ENCODE results near the gene VAMP4. TPM values are rescaled to one million over a fixed set of nuclear protein-coding genes. Genes with fewer than 3 reads are reported as not detected.

VAMP4 gene
- total RNA-seq, 1 donor from 2014 or later = 16.2 TPM

- no peak overlapping the region for H3K4me3 Mint-ChIP-seq
- Histone ChIP-seq H3K9ac (no peak overlapping the region), H3K27me3 (no peaks in the 10 kb centered on the region), H4K20me1 (ENCODE audit: low read depth) (no peaks in the 10 kb centered on the region), H3K4me3 (no peak overlapping the region), H2AFZ (replicated peaks) (no peak overlapping the region), H3K9me3 (ENCODE audit: low read depth) (no peaks in the 10 kb centered on the region), H3K27ac (no peak overlapping the region), H3F3A (ENCODE audit: low read depth) (no peaks in the 10 kb centered on the region), H3K4me1 (no peaks in the 10 kb centered on the region), H3K79me2 (ENCODE audit: low read depth) (no peaks in the 10 kb centered on the region), H3K4me2 (no peak overlapping the region), H3K36me3 (no peaks in the 10 kb centered on the region)
- H3K4me1 Mint-ChIP-seq = peaks cover 4% of the 10 kb centered on the region
- no peaks in the 10 kb centered on the region for H3K36me3 Mint-ChIP-seq
- H3K9me3 Mint-ChIP-seq = no peaks in the 10 kb centered on the region
- no peak for DNase-seq (ENCODE audit: low spot score)
- no peak for TF ChIP-seq EZH2 (IDR thresholded peaks at IDR 0.05)
- no peak for TF ChIP-seq EZH2phosphoT487 (IDR thresholded peaks at IDR 0.05)
- TF ChIP-seq CTCF (IDR thresholded peaks at IDR 0.05) = no peak
- H3K27ac Mint-ChIP-seq = no peak overlapping the region
- H3K27me3 Mint-ChIP-seq (ENCODE audit: insufficient read depth, low read depth) = no peaks in the 10 kb centered on the region
These were observed 58.0 kb downstream of the VAMP4 start for GRCh38 chr1:171683870-171684269.

DNA sequence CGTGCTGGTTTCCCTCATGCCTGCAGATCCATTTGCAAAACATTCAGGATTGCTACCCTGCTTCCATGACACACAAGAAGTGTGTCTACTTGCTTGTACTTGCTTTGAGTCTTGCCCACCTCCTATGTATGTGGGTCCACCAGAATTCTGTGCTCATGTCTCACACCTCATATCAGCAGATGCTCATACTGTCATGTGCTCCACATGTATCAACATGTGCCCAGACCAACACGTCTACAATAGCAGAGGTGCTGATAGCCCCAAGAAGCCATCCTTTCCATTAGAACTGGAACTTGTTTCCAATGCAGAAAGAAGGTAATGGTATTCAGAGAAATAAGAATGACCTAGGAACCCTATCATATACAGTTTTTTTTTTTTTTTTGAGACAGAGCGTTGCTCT lies 61.5 kb downstream of the VAMP4 start:
- H3K4me3 ChIP-seq = no peak overlapping the region
- no peaks in the 10 kb centered on the region for H3K9me3 ChIP-seq (ENCODE audit: low read depth)
- Mint-ChIP-seq H3K36me3 (no peaks in the 10 kb centered on the region), H3K9me3 (no peaks in the 10 kb centered on the region), H3K27ac (no peak overlapping the region), H3K4me3 (no peak overlapping the region), H3K27me3 (ENCODE audit: insufficient read depth, low read depth) (no peaks in the 10 kb centered on the region), H3K4me1 (no peaks in the 10 kb centered on the region)
- no peak overlapping the region for H3K4me2 ChIP-seq
- no peaks in the 10 kb centered on the region for H3K36me3 ChIP-seq
- TF ChIP-seq EZH2 (IDR thresholded peaks at IDR 0.05) (no peak), CTCF (IDR thresholded peaks at IDR 0.05) (no peak), EZH2phosphoT487 (IDR thresholded peaks at IDR 0.05) (no peak)
- H3K9ac ChIP-seq = no peak overlapping the region
- H3K27ac ChIP-seq = no peak overlapping the region
- H3F3A ChIP-seq (ENCODE audit: low read depth) = no peaks in the 10 kb centered on the region
- no peaks in the 10 kb centered on the region for H3K79me2 ChIP-seq (ENCODE audit: low read depth)
- no peaks in the 10 kb centered on the region for H4K20me1 ChIP-seq (ENCODE audit: low read depth)
- DNase-seq (ENCODE audit: low spot score) = no peak
- H2AFZ ChIP-seq (replicated peaks) = no peak overlapping the region
- no peaks in the 10 kb centered on the region for H3K4me1 ChIP-seq
- no peaks in the 10 kb centered on the region for H3K27me3 ChIP-seq

DNA sequence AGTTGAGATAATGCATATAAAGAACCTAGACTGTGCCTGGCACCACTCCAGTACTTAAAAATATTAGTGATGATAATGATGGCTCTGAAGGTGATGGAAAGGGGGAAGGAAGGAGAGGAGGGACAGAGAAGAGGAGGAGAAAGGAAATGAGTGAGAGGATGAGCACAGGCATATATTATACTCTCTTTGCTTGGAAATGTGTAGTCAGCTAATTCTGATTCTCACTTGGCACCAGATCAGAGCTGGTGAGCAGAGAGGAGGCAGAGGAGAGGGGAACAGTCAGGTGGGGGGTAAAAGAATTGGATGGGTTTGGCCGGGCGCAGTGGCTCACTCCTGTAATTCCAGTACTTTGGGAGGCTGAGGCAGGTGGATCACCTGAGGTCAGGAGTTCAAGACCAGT lies 65.0 kb downstream of the VAMP4 start:
- no peaks in the 10 kb centered on the region for H3K79me2 ChIP-seq (ENCODE audit: low read depth)
- Mint-ChIP-seq H3K4me3 (no peak overlapping the region), H3K4me1 (no peaks in the 10 kb centered on the region), H3K27me3 (ENCODE audit: insufficient read depth, low read depth) (no peaks in the 10 kb centered on the region), H3K9me3 (no peaks in the 10 kb centered on the region), H3K27ac (no peak overlapping the region), H3K36me3 (no peaks in the 10 kb centered on the region)
- H3K36me3 ChIP-seq = no peaks in the 10 kb centered on the region
- no peak overlapping the region for H2AFZ ChIP-seq (replicated peaks)
- no peak overlapping the region for H3K9ac ChIP-seq
- H3K4me2 ChIP-seq = no peak overlapping the region
- H3K9me3 ChIP-seq (ENCODE audit: low read depth) = no peaks in the 10 kb centered on the region
- TF ChIP-seq EZH2 (IDR thresholded peaks at IDR 0.05) (no peak), EZH2phosphoT487 (IDR thresholded peaks at IDR 0.05) (no peak), CTCF (IDR thresholded peaks at IDR 0.05) (no peak)
- no peaks in the 10 kb centered on the region for H3K4me1 ChIP-seq
- H3K27ac ChIP-seq = no peak overlapping the region
- no peaks in the 10 kb centered on the region for H3F3A ChIP-seq (ENCODE audit: low read depth)
- no peaks in the 10 kb centered on the region for H4K20me1 ChIP-seq (ENCODE audit: low read depth)
- H3K4me3 ChIP-seq = no peak overlapping the region
- no peaks in the 10 kb centered on the region for H3K27me3 ChIP-seq
- no peak for DNase-seq (ENCODE audit: low spot score)

All from neural progenitor cell (in vitro differentiated cells).